Activated T-cell treated with anti-CD3 and anti-CD28 coated beads, Interleukin-2, amount 50 U/mL, for 72 hours (primary cell): ENCODE results near the gene MRNIP. TPM values are rescaled to one million over a fixed set of nuclear protein-coding genes. Genes with fewer than 3 reads are reported as not detected.
A peak's percentile ranks its signal among the peaks of the same experiment; 100 is the strongest.

Experiments
- ATAC-seq, 2 donors: fragments of 150-1000 bp; cut with Tn5 transposase; replicated peaks in 1 of 2; 2 replicates each; pipeline ENCODE4 v1.10.0; 2021; ENCODE audit warnings: moderate library complexity in 2 of 2, mild to moderate bottlenecking in 1 of 2
- DNase-seq, 2 donors: peaks; one replicate each; pipeline ENCODE4 v3.0.0; 2021 to 2022; ENCODE audit warnings: mixed read lengths in 1 of 2
- H3K27ac Mint-ChIP-seq: one replicate; pipeline ENCODE4 v1.8.0; 2022; ENCODE audit warnings: mild to moderate bottlenecking, moderate library complexity, mixed read lengths
- H3K27me3 Mint-ChIP-seq: one replicate; pipeline ENCODE4 v1.8.0; 2022; ENCODE audit warnings: low read depth, mixed read lengths
- H3K36me3 Mint-ChIP-seq, 2 donors: one replicate each; pipeline ENCODE4 v1.8.0; 2022; ENCODE audit warnings: mixed read lengths in 2 of 2, mild to moderate bottlenecking in 1 of 2; ENCODE audit not compliant: insufficient read depth in 2 of 2
- H3K4me1 Mint-ChIP-seq: one replicate; pipeline ENCODE4 v1.8.0; 2022; ENCODE audit warnings: low read depth, mixed read lengths
- H3K4me3 Mint-ChIP-seq, 2 donors: one replicate each; pipeline ENCODE4 v1.8.0; 2022; ENCODE audit warnings: mild to moderate bottlenecking in 2 of 2, mixed read lengths in 2 of 2, moderate library complexity in 2 of 2
- H3K9me3 Mint-ChIP-seq, 2 donors: one replicate each; pipeline ENCODE4 v1.8.0; 2022; ENCODE audit warnings: mixed read lengths in 2 of 2
- total RNA-seq, 2 donors: library from RNA; stranded (reverse); gene quantifications; one replicate each; pipeline ENCODE4 v1.2.3, GENCODE V29; 2022

The MRNIP gene
- total RNA-seq, 2 donors from 2014 or later: 26.4 to 33.3 TPM

- Mint-ChIP-seq H3K9me3 (no peaks in the 10 kb centered on the region), H3K4me1 (no peaks in the 10 kb centered on the region), H3K27me3 (no peaks in the 10 kb centered on the region), H3K27ac (no peak overlapping the region), H3K4me3 (no peak overlapping the region), H3K36me3 (peaks cover 3 to 7% of the 10 kb centered on the region in 2 donors)
- ATAC-seq (no peak), DNase-seq (no peak)
These were observed 37.2 kb upstream of the MRNIP start for GRCh38 chr5:179895861-179896260.

GRCh38 chr5:179893958-179894895 lies 35.6 kb upstream of the MRNIP start:
- peaks cover 3 to 9% of the 10 kb centered on the region in 2 donors for H3K36me3 Mint-ChIP-seq
- DNase-seq (no peak), ATAC-seq (no peak)
- no peaks in the 10 kb centered on the region for H3K27me3 Mint-ChIP-seq
- no peaks in the 10 kb centered on the region for H3K9me3 Mint-ChIP-seq
- no peak overlapping the region for H3K4me3 Mint-ChIP-seq
- H3K27ac Mint-ChIP-seq: no peak overlapping the region
- H3K4me1 Mint-ChIP-seq: no peaks in the 10 kb centered on the region

- Mint-ChIP-seq H3K9me3 (no peaks in the 10 kb centered on the region), H3K27me3 (no peaks in the 10 kb centered on the region), H3K36me3 (peaks cover 5 to 10% of the 10 kb centered on the region in 2 donors), H3K4me3 (no peak overlapping the region), H3K27ac (no peak overlapping the region), H3K4me1 (no peaks in the 10 kb centered on the region)
- no peak for DNase-seq
- ATAC-seq: no peak
These were observed 34.7 kb upstream of the MRNIP start for GRCh38 chr5:179893076-179893957.

- H3K27me3 Mint-ChIP-seq: no peaks in the 10 kb centered on the region
- no peaks in the 10 kb centered on the region for H3K4me1 Mint-ChIP-seq
- DNase-seq (no peak), ATAC-seq (no peak)
- peaks cover 5 to 9% of the 10 kb centered on the region in 2 donors for H3K36me3 Mint-ChIP-seq
- no peak overlapping the region for H3K4me3 Mint-ChIP-seq
- no peak overlapping the region for H3K27ac Mint-ChIP-seq
- no peaks in the 10 kb centered on the region for H3K9me3 Mint-ChIP-seq
These were observed 33.6 kb upstream of the MRNIP start for GRCh38 chr5:179892255-179892654.

- Mint-ChIP-seq H3K4me1 (no peaks in the 10 kb centered on the region), H3K36me3 (peaks cover 8 to 12% of the 10 kb centered on the region in 2 donors), H3K9me3 (no peaks in the 10 kb centered on the region), H3K27ac (no peak overlapping the region), H3K27me3 (no peaks in the 10 kb centered on the region), H3K4me3 (no peak overlapping the region)
- no peak for DNase-seq
- no peak for ATAC-seq
These were observed 32.4 kb upstream of the MRNIP start for GRCh38 chr5:179890751-179891682.

DNA sequence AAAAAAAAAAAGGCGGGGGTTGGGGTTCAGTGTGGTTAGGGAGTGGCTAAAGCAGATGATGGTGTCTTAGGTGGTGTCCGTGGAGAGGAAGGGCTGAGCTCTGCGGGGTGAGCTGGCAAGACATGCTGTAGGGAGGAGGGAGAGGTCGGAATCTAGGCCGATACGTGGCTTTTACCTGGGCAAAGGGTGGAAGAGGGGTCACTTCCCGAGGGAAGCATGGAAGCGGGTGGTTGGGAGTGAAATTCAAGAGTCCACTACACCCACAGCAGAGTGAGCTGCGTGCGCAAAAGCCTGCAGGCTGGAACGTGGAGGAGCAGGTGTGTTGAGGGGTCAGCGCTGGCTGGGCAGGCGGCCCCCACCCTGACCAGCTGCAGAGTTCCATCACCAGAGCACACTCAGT lies 31.3 kb upstream of the MRNIP start:
- Mint-ChIP-seq H3K36me3 (peaks cover 11 to 22% of the 10 kb centered on the region in 2 donors), H3K4me1 (no peaks in the 10 kb centered on the region), H3K27ac (no peak overlapping the region), H3K27me3 (no peaks in the 10 kb centered on the region), H3K4me3 (no peak overlapping the region), H3K9me3 (peaks cover 0 to under 1% of the 10 kb centered on the region in 2 donors)
- ATAC-seq (no peak), DNase-seq (no peak)

GRCh38 chr5:179887802-179888201 lies 29.2 kb upstream of the MRNIP start:
- H3K4me1 Mint-ChIP-seq: no peaks in the 10 kb centered on the region
- H3K36me3 Mint-ChIP-seq: peaks cover 28 to 39% of the 10 kb centered on the region in 2 donors
- no peak overlapping the region for H3K27ac Mint-ChIP-seq
- no peak overlapping the region for H3K4me3 Mint-ChIP-seq
- DNase-seq (no peak), ATAC-seq (no peak)
- H3K27me3 Mint-ChIP-seq: no peaks in the 10 kb centered on the region
- H3K9me3 Mint-ChIP-seq: peaks cover 5 to 9% of the 10 kb centered on the region in 2 donors

- Mint-ChIP-seq H3K27ac (no peak overlapping the region), H3K36me3 (peaks cover 30 to 42% of the 10 kb centered on the region in 2 donors), H3K9me3 (peaks cover 7 to 9% of the 10 kb centered on the region in 2 donors), H3K4me3 (no peak overlapping the region), H3K4me1 (no peaks in the 10 kb centered on the region), H3K27me3 (no peaks in the 10 kb centered on the region)
- no peak for ATAC-seq
- no peak for DNase-seq
These were observed 28.5 kb upstream of the MRNIP start for GRCh38 chr5:179887095-179887494.

- Mint-ChIP-seq H3K4me1 (no peaks in the 10 kb centered on the region), H3K4me3 (no peak overlapping the region), H3K27me3 (no peaks in the 10 kb centered on the region), H3K27ac (no peak overlapping the region), H3K36me3 (peaks cover 30 to 43% of the 10 kb centered on the region in 2 donors), H3K9me3 (peaks cover 7 to 9% of the 10 kb centered on the region in 2 donors)
- ATAC-seq: no peak
- DNase-seq: no peak
These were observed 27.7 kb upstream of the MRNIP start for GRCh38 chr5:179886190-179886911.

- no peaks in the 10 kb centered on the region for H3K27me3 Mint-ChIP-seq
- H3K4me3 Mint-ChIP-seq: no peak overlapping the region
- H3K27ac Mint-ChIP-seq: no peak overlapping the region
- DNase-seq (no peak), ATAC-seq (no peak)
- H3K36me3 Mint-ChIP-seq: peaks cover 30 to 43% of the 10 kb centered on the region in 2 donors
- no peaks in the 10 kb centered on the region for H3K4me1 Mint-ChIP-seq
- peaks cover 7 to 9% of the 10 kb centered on the region in 2 donors for H3K9me3 Mint-ChIP-seq
These were observed 27.0 kb upstream of the MRNIP start for GRCh38 chr5:179885491-179886090.

DNA sequence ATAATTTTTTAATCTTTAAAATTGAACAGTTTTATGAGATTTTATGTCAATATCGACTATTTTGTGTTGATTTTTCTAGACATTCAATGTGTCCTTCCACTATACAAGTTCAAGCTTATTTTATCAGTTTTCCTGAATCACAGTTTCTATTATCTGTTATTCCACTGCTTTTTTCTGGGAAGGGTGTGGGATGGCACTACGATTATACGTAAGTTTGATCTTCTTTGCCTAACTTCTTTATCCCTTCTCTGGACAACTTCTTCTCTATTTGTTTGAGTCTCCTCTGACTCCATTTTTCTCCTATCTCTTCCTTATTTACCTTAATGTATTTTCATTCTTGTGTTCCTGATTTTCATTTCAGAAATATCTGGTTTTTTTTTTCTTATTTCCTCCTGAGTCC lies 24.5 kb upstream of the MRNIP start:
- Mint-ChIP-seq H3K27ac (peak overlapping the region; percentile 83), H3K9me3 (peaks cover 7 to 9% of the 10 kb centered on the region in 2 donors), H3K4me1 (no peaks in the 10 kb centered on the region), H3K36me3 (peaks cover 28 to 37% of the 10 kb centered on the region in 2 donors), H3K27me3 (no peaks in the 10 kb centered on the region), H3K4me3 (no peak overlapping the region)
- ATAC-seq (no peak), DNase-seq (no peak)
